Upper lobe of left lung (tissue), 4 donors: ENCODE results near the gene LCK.

Experiments
- POLR2A ChIP-seq, 4 donors: fragments of 450-650 bp; IDR thresholded peaks; one replicate each; pipeline ENCODE4 v1.5.1; 2016 to 2017; ENCODE audit warnings: antibody characterized with exemption in 4 of 4, mild to moderate bottlenecking in 2 of 4
- POLR2AphosphoS5 ChIP-seq, 2 donors: sonication (generic); formaldehyde crosslinking; IDR thresholded peaks; one replicate each; pipeline ENCODE4 v1.5.1; 2017; ENCODE audit warnings: antibody characterized with exemption in 2 of 2
- TF ChIP-seq, protein P1 (sequence below), 6 experiments: fragments of 450-650 bp in 4 of 6; fragments of 200-600 bp in 2 of 6; sonication (generic) in 2 of 6; IDR thresholded peaks; one replicate each; pipeline ENCODE4 v1.5.1; 2016 to 2019; ENCODE audit warnings: antibody characterized with exemption in 6 of 6

GRCh38 chr1:32299327-32299726 lies 48.3 kb downstream of the LCK start:
- TF ChIP-seq, protein P1, sequence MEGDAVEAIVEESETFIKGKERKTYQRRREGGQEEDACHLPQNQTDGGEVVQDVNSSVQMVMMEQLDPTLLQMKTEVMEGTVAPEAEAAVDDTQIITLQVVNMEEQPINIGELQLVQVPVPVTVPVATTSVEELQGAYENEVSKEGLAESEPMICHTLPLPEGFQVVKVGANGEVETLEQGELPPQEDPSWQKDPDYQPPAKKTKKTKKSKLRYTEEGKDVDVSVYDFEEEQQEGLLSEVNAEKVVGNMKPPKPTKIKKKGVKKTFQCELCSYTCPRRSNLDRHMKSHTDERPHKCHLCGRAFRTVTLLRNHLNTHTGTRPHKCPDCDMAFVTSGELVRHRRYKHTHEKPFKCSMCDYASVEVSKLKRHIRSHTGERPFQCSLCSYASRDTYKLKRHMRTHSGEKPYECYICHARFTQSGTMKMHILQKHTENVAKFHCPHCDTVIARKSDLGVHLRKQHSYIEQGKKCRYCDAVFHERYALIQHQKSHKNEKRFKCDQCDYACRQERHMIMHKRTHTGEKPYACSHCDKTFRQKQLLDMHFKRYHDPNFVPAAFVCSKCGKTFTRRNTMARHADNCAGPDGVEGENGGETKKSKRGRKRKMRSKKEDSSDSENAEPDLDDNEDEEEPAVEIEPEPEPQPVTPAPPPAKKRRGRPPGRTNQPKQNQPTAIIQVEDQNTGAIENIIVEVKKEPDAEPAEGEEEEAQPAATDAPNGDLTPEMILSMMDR (IDR thresholded peaks at IDR 0.05): no peak
- TF ChIP-seq POLR2AphosphoS5 (IDR thresholded peaks at IDR 0.05): no peak
- TF ChIP-seq POLR2A (IDR thresholded peaks at IDR 0.05): no peak
